IMR-90 (cell line): ENCODE data around the gene FBXW4. TPM values are rescaled to one million over a fixed set of nuclear protein-coding genes. Genes with fewer than 3 reads are reported as not detected.

Experiments used
- ATAC-seq: fragments of 200-7000 bp; cut with Tn5 transposase; 2 replicates; pipeline ENCODE4 v1.9.1; 2020; ENCODE audit warnings: low read depth, mild to moderate bottlenecking, moderate library complexity
- BruUV-seq: library from RNA; stranded (reverse); fragments of 400-500 nt; replicated peaks from 2 replicates; lab custom pipeline; 2021; lab: Mats Ljungman, UMichigan
- CTCF ChIA-PET: fragments of 300-600 bp; formaldehyde crosslinking; extraction: SDS; loops from one replicate; lab custom pipeline; 2021; ENCODE audit warnings: antibody characterized with exemption; lab: Yijun Ruan, JAX
- POLR2A ChIA-PET: fragments of 300-600 bp; sonication (Branson Sonifier 250); formaldehyde crosslinking; loops from one replicate; lab custom pipeline; 2022; ENCODE audit warnings: antibody characterized with exemption; ENCODE audit not compliant: unreplicated experiment; lab: Charles Lee
- DNase-seq: peaks from one replicate; pipeline ENCODE4 v3.0.0; 2013
- H2AFZ ChIP-seq: replicated peaks from 2 replicates; pipeline ENCODE3; 2013; ENCODE audit warnings: low read length, mild to moderate bottlenecking; ENCODE audit not compliant: poor library complexity
- H2AK5ac ChIP-seq: 2 replicates; pipeline ENCODE4 v1.6.1; 2013; ENCODE audit warnings: low read depth, low read length, inconsistent platforms
- H2AK9ac ChIP-seq: replicated peaks from 2 replicates; pipeline ENCODE3; 2013; ENCODE audit warnings: mild to moderate bottlenecking, low read depth, low read length, moderate library complexity; ENCODE audit not compliant: poor library complexity
- H2BK120ac ChIP-seq: 2 replicates; pipeline ENCODE4 v1.6.1; 2013; ENCODE audit warnings: low read depth, low read length, inconsistent platforms
- H2BK15ac ChIP-seq: 3 replicates; pipeline ENCODE4 v1.6.1; 2013; ENCODE audit warnings: low read depth, low read length, inconsistent platforms
- H2BK20ac ChIP-seq: 2 replicates; pipeline ENCODE4 v1.6.1; 2013; ENCODE audit warnings: low read depth, mild to moderate bottlenecking, inconsistent platforms, low read length, moderate library complexity
- H2BK5ac ChIP-seq: 2 replicates; pipeline ENCODE4 v1.6.1; 2013; ENCODE audit warnings: mild to moderate bottlenecking, low read depth, low read length, inconsistent platforms; ENCODE audit not compliant: poor library complexity, severe bottlenecking
- H3K14ac ChIP-seq: replicated peaks from 2 replicates; pipeline ENCODE4 v1.6.1; 2013; ENCODE audit warnings: low read depth, low read length, inconsistent platforms
- H3K18ac ChIP-seq: 2 replicates; pipeline ENCODE4 v1.6.1; 2013; ENCODE audit warnings: low read depth, low read length, control low read depth
- H3K23ac ChIP-seq: 2 replicates; pipeline ENCODE4 v1.6.1; 2013; ENCODE audit warnings: low read depth, low read length, inconsistent platforms
- H3K27ac ChIP-seq: 2 replicates; pipeline ENCODE4 v1.5.1; 2013; ENCODE audit warnings: mild to moderate bottlenecking, control low read depth, low read length; ENCODE audit not compliant: insufficient read depth
- H3K27me3 ChIP-seq: 2 replicates; pipeline ENCODE4 v1.6.1; 2013; ENCODE audit warnings: low read length; ENCODE audit not compliant: control insufficient read depth, insufficient read depth
- H3K36me3 ChIP-seq: 2 replicates; pipeline ENCODE4 v1.6.1; 2013; ENCODE audit warnings: low read length, mixed read lengths; ENCODE audit not compliant: control insufficient read depth, insufficient read depth
- H3K4ac ChIP-seq: 2 replicates; pipeline ENCODE4 v1.6.1; 2013; ENCODE audit warnings: low read depth, low read length, inconsistent platforms
- H3K4me1 ChIP-seq: 2 replicates; pipeline ENCODE4 v1.6.1; 2013; ENCODE audit warnings: low read length, mixed read lengths; ENCODE audit not compliant: control insufficient read depth, insufficient read depth
- H3K4me2 ChIP-seq: 2 replicates; pipeline ENCODE4 v1.6.1; 2013; ENCODE audit warnings: low read depth, mild to moderate bottlenecking, control low read depth, low read length, moderate library complexity
- H3K4me3 ChIP-seq: 2 replicates; pipeline ENCODE4 v1.5.1; 2013; ENCODE audit warnings: low read depth, mild to moderate bottlenecking, control low read depth, low read length, moderate library complexity; ENCODE audit not compliant: insufficient read depth
- H3K56ac ChIP-seq: 2 replicates; pipeline ENCODE4 v1.6.1; 2013; ENCODE audit warnings: low read length, inconsistent platforms; ENCODE audit not compliant: insufficient read depth; ENCODE audit errors: extremely low read depth
- H3K79me1 ChIP-seq, 2 experiments: 2 replicates each; pipeline ENCODE4 v1.6.1; 2013; ENCODE audit warnings: low read length in 2 of 2, inconsistent platforms in 1 of 2, low read depth in 1 of 2
- H3K9ac ChIP-seq: 2 replicates; pipeline ENCODE4 v1.6.1; 2013; ENCODE audit warnings: low read depth, low read length, control low read depth
- H3K9me1 ChIP-seq: 2 replicates; pipeline ENCODE4 v1.6.1; 2013; ENCODE audit warnings: low read length, inconsistent platforms; ENCODE audit not compliant: insufficient read depth
- H3K9me3 ChIP-seq: 2 replicates; pipeline ENCODE4 v1.6.1; 2013; ENCODE audit warnings: low read length; ENCODE audit not compliant: control insufficient read depth, insufficient read depth
- H4K20me1 ChIP-seq: 2 replicates; pipeline ENCODE4 v1.6.1; 2013; ENCODE audit warnings: low read length, inconsistent platforms; ENCODE audit not compliant: insufficient read depth
- H4K5ac ChIP-seq: 2 replicates; pipeline ENCODE4 v1.6.1; 2013; ENCODE audit warnings: mild to moderate bottlenecking, low read depth, low read length, control low read depth
- H4K8ac ChIP-seq, 2 experiments: 2 replicates each; pipeline ENCODE4 v1.6.1; 2013; ENCODE audit warnings: low read depth in 2 of 2, low read length in 2 of 2, control low read depth in 1 of 2, inconsistent platforms in 1 of 2
- H4K91ac ChIP-seq: 2 replicates; pipeline ENCODE4 v1.6.1; 2013; ENCODE audit warnings: low read depth, low read length, inconsistent platforms; ENCODE audit not compliant: insufficient read depth
- BHLHE40 ChIP-seq: fragments of 150-350 bp; IDR thresholded peaks from 2 replicates; pipeline ENCODE4 v1.6.1; 2016; ENCODE audit warnings: mild to moderate bottlenecking, low read depth, low read length
- CEBPB ChIP-seq: IDR thresholded peaks from 2 replicates; pipeline ENCODE4 v1.6.1; 2012; ENCODE audit warnings: low read depth, low read length, improper control_type of control experiment
- CHD1 ChIP-seq: IDR thresholded peaks from 2 replicates; pipeline ENCODE4 v1.6.1; 2012; ENCODE audit warnings: low read depth, low read length, improper control_type of control experiment
- FOS ChIP-seq: fragments of 150-350 bp; IDR thresholded peaks from 2 replicates; pipeline ENCODE4 v1.6.1; 2016; ENCODE audit warnings: low read depth, low read length
- MAFK ChIP-seq: IDR thresholded peaks from 2 replicates; pipeline ENCODE4 v1.6.1; 2012; ENCODE audit warnings: low read depth, low read length, improper control_type of control experiment
- MAZ ChIP-seq: IDR thresholded peaks from 2 replicates; pipeline ENCODE4 v1.6.1; 2012; ENCODE audit warnings: low read depth, mild to moderate bottlenecking, low read length, improper control_type of control experiment, moderate library complexity, borderline replicate concordance
- MXI1 ChIP-seq: IDR thresholded peaks from 2 replicates; pipeline ENCODE4 v1.6.1; 2012; ENCODE audit warnings: low read depth, mild to moderate bottlenecking, low read length, moderate library complexity, borderline replicate concordance
- NFE2L2 ChIP-seq: fragments of 150-350 bp; IDR thresholded peaks from 2 replicates; pipeline ENCODE4 v1.6.1; 2016; ENCODE audit warnings: low read depth, mild to moderate bottlenecking, low read length
- POLR2A ChIP-seq: IDR thresholded peaks from 2 replicates; pipeline ENCODE4 v1.6.1; 2012; ENCODE audit warnings: mild to moderate bottlenecking, low read depth, low read length
- RAD21 ChIP-seq: IDR thresholded peaks from 2 replicates; pipeline ENCODE4 v1.6.1; 2012; ENCODE audit warnings: low read length, improper control_type of control experiment
- RCOR1 ChIP-seq: IDR thresholded peaks from 2 replicates; pipeline ENCODE4 v1.6.1; 2012; ENCODE audit warnings: mild to moderate bottlenecking, low read length, improper control_type of control experiment; ENCODE audit not compliant: insufficient replicate concordance
- RFX5 ChIP-seq: IDR thresholded peaks from 2 replicates; pipeline ENCODE4 v1.8.0; 2012; ENCODE audit warnings: low read depth, mild to moderate bottlenecking, low read length, moderate library complexity
- SMC3 ChIP-seq: fragments of 150-350 bp; IDR thresholded peaks from 2 replicates; pipeline ENCODE4 v1.6.1; 2016; ENCODE audit warnings: low read depth, mild to moderate bottlenecking, antibody characterized with exemption, low read length, moderate library complexity
- WGBS, 2 experiments: methylation state at CpG; one replicate each; pipeline versions ENCODE4 v1.1.5 to v1.1.7; 2013; ENCODE audit warnings: missing lambda C conversion rate in 2 of 2; ENCODE audit not compliant: insufficient read length in 1 of 2; ENCODE audit errors: extremely low coverage in 2 of 2; 5-methylcytosine and 5-hydroxymethylcytosine counted together
- dilution Hi-C: fragments of 300-500 bp; cut with HindIII; formaldehyde crosslinking; loops from one replicate; pipeline ENCODE4 v1.14.3; 2018; ENCODE audit warnings: low sequenced_read_pairs; ENCODE audit not compliant: unreplicated experiment
- in situ Hi-C: fragments of 300-500 bp; cut with MboI; formaldehyde crosslinking; loops from 3 replicates; pipeline ENCODE4 v1.14.3; 2019; ENCODE audit warnings: low sequenced_read_pairs, inconsistent platforms, mixed read lengths
- intact Hi-C: fragments of 100-400 bp; cut with micrococcal nuclease; formaldehyde crosslinking; loops from 2 replicates; pipeline ENCODE4 v1.10.0; 2022
- polyA plus RNA-seq, 3 experiments: library from polyadenylated mRNA; depleted of rRNA; stranded (reverse); fragments of >200 nt; gene quantifications; 2 replicates each; pipeline ENCODE4 v1.2.3, GENCODE V29; 2012; ENCODE audit warnings: low replicate concordance in 1 of 3
- total RNA-seq: library from RNA; depleted of rRNA; stranded (reverse); fragments of >200 nt; gene quantifications from 2 replicates; pipeline ENCODE4 v1.2.3, GENCODE V29; 2012
- TF ChIP-seq, protein P1 (sequence below): fragments of 150-350 bp; IDR thresholded peaks from 2 replicates; pipeline ENCODE4 v1.6.1; 2016; ENCODE audit warnings: low read depth, mild to moderate bottlenecking, low read length, moderate library complexity, borderline replicate concordance
- TF ChIP-seq, protein P2 (sequence below): fragments of 150-350 bp; IDR thresholded peaks from 2 replicates; pipeline ENCODE4 v1.6.1; 2017; ENCODE audit warnings: mild to moderate bottlenecking, antibody characterized with exemption, low read length, low read depth
- TF ChIP-seq, protein P3 (sequence below): conservative IDR thresholded peaks from 2 replicates; pipeline ENCODE4 v1.5.1; 2012; ENCODE audit warnings: mild to moderate bottlenecking, low read depth, low read length, improper control_type of control experiment

The FBXW4 gene
- total and polyA plus RNA-seq, 2 of the 4 experiments (the other 2 are of a cell fraction) = 19.3 to 26.7 TPM

DNA sequence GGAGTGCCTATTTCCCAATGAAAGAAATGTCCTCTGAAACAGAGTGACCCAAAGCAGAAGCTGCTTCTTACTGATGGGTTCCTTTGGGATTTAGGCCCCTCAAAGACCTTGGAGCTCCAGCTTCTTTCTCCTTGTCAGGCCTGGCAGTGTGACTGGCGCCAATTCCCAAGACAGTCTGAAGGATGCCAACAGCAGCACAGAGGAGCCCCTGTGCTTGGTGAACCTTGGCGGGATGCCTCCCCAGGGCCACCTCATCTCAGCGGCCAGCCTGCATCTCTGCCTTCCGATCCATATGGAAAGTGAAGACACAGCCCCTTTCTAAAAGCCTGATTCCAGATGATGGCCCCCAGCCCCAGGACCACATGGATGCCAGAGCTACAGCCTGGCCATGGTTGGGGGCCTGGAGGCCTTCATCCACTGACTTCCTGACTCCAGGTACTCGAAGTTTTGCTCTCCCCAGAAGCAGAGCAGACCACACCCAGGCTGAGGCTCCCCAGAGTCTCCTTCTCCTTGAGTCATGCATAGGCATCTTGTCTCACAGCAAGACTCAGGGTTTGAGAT lies 45.4 kb downstream of the FBXW4 start:
- no peak for TF ChIP-seq BHLHE40
- TF ChIP-seq SMC3 = no peak
- TF ChIP-seq POLR2A = no peak
- no peak for TF ChIP-seq RAD21
- no peak for TF ChIP-seq CHD1
- no peak for TF ChIP-seq MAZ
- TF ChIP-seq, protein P1, sequence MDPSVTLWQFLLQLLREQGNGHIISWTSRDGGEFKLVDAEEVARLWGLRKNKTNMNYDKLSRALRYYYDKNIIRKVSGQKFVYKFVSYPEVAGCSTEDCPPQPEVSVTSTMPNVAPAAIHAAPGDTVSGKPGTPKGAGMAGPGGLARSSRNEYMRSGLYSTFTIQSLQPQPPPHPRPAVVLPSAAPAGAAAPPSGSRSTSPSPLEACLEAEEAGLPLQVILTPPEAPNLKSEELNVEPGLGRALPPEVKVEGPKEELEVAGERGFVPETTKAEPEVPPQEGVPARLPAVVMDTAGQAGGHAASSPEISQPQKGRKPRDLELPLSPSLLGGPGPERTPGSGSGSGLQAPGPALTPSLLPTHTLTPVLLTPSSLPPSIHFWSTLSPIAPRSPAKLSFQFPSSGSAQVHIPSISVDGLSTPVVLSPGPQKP = no peak
- no peak for TF ChIP-seq CEBPB
- no peak for TF ChIP-seq RFX5
- TF ChIP-seq RCOR1 = no peak
- TF ChIP-seq MAFK = no peak
- no peak for TF ChIP-seq MXI1
- no peak for TF ChIP-seq NFE2L2
- TF ChIP-seq, protein P2, sequence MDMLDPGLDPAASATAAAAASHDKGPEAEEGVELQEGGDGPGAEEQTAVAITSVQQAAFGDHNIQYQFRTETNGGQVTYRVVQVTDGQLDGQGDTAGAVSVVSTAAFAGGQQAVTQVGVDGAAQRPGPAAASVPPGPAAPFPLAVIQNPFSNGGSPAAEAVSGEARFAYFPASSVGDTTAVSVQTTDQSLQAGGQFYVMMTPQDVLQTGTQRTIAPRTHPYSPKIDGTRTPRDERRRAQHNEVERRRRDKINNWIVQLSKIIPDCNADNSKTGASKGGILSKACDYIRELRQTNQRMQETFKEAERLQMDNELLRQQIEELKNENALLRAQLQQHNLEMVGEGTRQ = no peak
- TF ChIP-seq FOS = no peak
- TF ChIP-seq, protein P3, sequence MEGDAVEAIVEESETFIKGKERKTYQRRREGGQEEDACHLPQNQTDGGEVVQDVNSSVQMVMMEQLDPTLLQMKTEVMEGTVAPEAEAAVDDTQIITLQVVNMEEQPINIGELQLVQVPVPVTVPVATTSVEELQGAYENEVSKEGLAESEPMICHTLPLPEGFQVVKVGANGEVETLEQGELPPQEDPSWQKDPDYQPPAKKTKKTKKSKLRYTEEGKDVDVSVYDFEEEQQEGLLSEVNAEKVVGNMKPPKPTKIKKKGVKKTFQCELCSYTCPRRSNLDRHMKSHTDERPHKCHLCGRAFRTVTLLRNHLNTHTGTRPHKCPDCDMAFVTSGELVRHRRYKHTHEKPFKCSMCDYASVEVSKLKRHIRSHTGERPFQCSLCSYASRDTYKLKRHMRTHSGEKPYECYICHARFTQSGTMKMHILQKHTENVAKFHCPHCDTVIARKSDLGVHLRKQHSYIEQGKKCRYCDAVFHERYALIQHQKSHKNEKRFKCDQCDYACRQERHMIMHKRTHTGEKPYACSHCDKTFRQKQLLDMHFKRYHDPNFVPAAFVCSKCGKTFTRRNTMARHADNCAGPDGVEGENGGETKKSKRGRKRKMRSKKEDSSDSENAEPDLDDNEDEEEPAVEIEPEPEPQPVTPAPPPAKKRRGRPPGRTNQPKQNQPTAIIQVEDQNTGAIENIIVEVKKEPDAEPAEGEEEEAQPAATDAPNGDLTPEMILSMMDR = no peak
- no TSS peak for BruUV-seq
- Histone ChIP-seq H4K8ac (no peak overlapping the region), H3K4ac (no peak overlapping the region), H3K79me1 (no peaks in the 10 kb centered on the region), H3K4me3 (no peak overlapping the region), H2AK5ac (no peak overlapping the region), H3K36me3 (peaks cover 13% of the 10 kb centered on the region), H3K9me3 (no peaks in the 10 kb centered on the region), H3K27ac (no peak overlapping the region), H4K20me1 (no peaks in the 10 kb centered on the region; the same call in none of the 2 replicates), H2BK120ac (no peak overlapping the region), H3K56ac (no peak overlapping the region), H2BK5ac (no peak overlapping the region), H3K18ac (no peak overlapping the region), H3K9me1 (peaks cover 7% of the 10 kb centered on the region; the same call in 1 of the 2 replicates), H3K9ac (no peak overlapping the region), H2AK9ac (no peak overlapping the region), H3K4me1 (no peaks in the 10 kb centered on the region), H2BK15ac (no peak overlapping the region), H2AFZ (no peak overlapping the region), H3K23ac (no peak overlapping the region), H3K4me2 (no peak overlapping the region), H4K5ac (no peak overlapping the region), H3K27me3 (no peaks in the 10 kb centered on the region), H4K91ac (no peak overlapping the region), H2BK20ac (no peak overlapping the region), H3K14ac (no peak overlapping the region)
- DNase-seq (no peak), ATAC-seq (no peak)
- intact Hi-C loops (no loop called here), dilution Hi-C loops (no loop called here), in situ Hi-C loops (no loop called here)
- CTCF ChIA-PET = no interaction called here
- 100% methylated on average over 2 of the region's 5 CpGs; no CpG with 5 or more reads in 1 of the 2 experiments for WGBS, 2 experiments
- POLR2A ChIA-PET = no interaction called here
